HUDEP-2 (cell line): ENCODE results near the gene TIMM50.
"Not testable (repeated sequence)": the region's sequence is repeated elsewhere in the genome, so short reads cannot be mapped to it uniquely, and the experiment has no call there.

Experiments used
- DNase-seq, 76 experiments: peaks; one replicate each; lab custom pipeline; 2025; ENCODE audit not compliant: unreplicated experiment in 76 of 76; lab: John Stamatoyannopoulos, UW

TIMM50 gene

DNA sequence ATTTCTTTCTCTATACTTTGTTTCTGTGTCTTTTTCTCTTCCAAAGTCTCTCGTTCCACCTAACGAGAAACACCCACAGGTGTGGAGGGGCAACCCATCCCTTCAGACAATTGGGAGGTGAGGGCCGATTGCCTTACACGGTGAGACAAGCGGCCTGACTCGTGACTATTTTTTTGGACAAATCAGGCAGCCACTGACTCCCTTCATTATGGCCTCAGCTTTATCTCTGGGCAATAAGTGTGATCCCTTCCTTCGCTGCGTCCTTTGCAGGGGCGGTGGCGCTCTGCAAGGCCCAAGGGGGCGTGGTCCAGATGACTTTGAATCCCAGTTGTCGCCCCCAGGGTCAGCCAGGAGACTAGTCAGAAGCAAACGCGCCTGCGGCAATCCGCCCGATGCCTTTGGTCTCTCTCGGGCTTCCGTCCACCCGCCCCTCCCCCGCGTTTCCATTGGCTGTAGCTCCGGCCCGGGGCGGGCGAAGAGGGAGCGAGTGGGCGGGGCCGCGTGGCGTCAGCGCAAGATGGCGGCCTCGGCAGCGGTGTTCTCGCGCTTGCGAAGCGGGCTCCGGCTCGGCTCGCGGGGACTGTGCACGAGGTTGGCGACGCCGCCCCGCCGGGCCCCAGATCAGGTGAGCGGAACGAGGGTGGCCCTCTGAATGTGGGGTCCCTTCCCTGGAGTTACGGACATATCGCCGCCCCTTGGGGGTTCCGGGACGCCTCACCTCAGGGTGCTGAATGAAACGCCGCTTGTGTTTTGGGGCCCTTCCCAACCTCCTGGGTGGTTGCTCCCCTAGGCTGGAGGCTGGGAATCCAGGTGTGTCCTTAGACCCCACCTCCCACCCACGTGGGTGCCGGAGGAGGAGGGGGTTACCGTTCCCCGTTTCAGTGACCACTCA is at the start of gene TIMM50:
TIMM50 (plus strand) TSS at position 502 of the 892 bp plus-strand sequence; CDS start at position 518, 16 bp downstream.
- DNase-seq: peak; percentile 84 to 100 (median 99)

DNA sequence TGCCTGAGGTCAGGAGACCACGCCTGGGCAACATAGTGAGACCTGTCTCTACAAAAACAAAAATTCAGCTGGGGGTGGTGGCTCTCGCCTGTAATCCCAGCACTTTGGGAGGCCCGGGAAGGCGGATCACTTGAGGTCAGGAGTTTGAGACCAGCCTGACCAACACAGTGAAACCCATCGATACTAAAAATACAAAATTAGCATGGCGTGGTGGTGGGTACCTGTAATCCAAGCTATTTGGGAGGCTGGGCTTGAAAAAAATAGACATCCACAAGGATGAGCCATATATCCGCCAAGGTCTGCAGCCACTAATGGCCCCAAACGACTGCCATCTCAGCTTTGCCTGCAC is 48.0 kb upstream of the TIMM50 start:
- DNase-seq: no peak

- no peak for DNase-seq
Measured at GRCh38 chr19:39433480-39434079, 47.1 kb upstream of the TIMM50 start.

- DNase-seq: peak in 3 of 76 experiments; percentile 11 to 27 (median 20)
Measured at GRCh38 chr19:39434123-39435076, 46.2 kb upstream of the TIMM50 start.

DNA sequence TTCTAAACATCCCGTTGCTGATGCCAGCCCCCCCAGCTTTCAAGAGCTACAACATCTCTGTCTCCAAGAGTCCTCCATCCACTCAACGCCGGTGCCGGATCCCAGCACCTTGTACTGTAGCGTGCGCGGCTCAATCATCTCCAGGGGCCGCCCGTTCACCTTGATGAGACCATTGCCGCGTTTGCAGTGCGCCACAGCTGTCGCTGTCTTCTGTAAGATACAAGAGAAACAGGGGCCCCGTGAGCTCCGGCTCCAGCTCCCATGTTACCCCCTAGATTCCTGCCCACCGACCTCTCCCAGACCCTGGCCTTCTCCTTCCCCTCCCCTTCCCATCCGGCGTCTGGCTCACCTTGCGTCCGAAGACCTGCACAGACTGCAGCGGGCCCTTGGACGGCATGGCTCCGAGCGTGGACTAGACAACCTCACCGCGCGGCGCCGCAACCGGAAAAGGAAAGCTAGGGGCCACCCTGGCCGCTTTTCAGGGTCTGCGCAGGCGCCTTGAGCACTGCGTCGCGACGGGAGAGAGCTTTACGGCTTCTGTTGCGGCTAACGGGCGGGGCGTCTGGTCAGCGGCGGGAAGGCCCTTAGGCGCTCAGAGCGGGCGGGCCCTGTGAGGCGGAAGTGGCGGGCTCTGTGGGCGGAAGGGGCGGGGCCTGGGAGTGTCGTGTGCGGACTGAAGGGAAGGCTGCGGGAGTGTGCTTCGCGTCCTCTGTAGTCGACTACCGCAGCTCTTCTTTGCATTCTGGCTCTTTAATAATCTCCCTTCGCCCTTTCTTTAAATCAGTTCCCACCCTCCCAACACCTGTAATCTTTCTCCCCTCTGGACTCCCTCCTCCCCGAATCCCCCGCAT is 44.9 kb upstream of the TIMM50 start, which contains the start of gene RPS16:
RPS16 (minus strand) TSS at position 451 of the 851 bp plus-strand sequence; CDS start at position 397, 54 bp downstream.
- DNase-seq: peak; percentile 69 to 100 (median 99)

DNA sequence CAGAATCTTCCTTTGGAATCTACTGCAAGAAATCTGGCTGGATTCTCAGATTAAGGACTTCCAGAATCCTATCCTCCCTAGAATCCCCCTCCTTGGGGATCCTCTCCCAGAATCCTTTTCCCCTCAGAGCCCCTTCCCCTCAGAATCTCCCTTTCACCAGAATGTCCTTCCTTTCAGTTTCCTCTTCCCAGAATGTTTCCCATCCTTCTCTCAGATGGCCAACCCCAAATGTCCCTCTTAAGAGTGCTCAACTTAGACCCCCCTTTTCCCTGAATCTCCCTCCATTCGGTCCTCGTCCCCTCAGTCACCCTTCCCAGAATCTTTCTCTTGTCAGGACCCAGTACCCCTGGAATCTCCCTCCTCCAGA is 44.3 kb upstream of the TIMM50 start:
- DNase-seq: no peak

DNA sequence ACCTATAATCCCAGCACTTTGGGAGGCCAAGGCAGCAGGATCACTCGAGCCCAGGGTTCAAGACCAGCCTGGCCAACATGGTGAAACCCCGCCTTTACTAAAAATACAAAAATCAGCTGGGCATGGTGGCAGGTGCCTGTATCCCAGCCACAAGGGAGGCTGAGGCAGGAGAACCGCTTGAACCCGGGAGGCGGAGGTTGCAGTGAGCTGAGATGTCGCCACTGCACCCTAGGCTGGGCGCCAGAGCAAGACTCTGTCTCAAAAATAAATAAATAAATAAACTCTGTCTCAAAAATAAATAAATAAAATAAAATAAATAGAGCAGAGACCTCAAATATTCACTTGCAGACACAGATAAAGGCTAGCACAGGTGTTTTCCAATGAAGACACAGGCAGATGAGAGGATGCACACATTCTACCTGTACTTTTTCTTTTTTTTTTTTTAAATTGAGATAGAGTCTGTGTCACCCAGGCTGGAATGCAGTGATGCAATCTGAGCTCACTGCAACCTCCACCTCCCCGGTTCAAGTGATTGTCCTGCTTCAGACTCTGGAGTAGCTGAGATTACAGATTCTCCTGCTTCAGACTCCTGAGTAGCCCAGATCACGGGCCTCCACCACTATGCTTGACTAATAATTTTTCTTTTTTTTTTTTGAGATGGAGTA is 42.2 kb upstream of the TIMM50 start:
- DNase-seq: no peak

- DNase-seq: peak in 6 of 76 experiments; percentile 10 to 57 (median 40)
Measured at GRCh38 chr19:39444598-39445195, 35.9 kb upstream of the TIMM50 start.

GRCh38 chr19:39445196-39446111 is 35.2 kb upstream of the TIMM50 start, which contains the start of gene SUPT5H:
SUPT5H (plus strand) TSS chr19:39445582; CDS start chr19:39445891, 309 bp downstream.
- DNase-seq: peak; percentile 48 to 99 (median 98)

DNA sequence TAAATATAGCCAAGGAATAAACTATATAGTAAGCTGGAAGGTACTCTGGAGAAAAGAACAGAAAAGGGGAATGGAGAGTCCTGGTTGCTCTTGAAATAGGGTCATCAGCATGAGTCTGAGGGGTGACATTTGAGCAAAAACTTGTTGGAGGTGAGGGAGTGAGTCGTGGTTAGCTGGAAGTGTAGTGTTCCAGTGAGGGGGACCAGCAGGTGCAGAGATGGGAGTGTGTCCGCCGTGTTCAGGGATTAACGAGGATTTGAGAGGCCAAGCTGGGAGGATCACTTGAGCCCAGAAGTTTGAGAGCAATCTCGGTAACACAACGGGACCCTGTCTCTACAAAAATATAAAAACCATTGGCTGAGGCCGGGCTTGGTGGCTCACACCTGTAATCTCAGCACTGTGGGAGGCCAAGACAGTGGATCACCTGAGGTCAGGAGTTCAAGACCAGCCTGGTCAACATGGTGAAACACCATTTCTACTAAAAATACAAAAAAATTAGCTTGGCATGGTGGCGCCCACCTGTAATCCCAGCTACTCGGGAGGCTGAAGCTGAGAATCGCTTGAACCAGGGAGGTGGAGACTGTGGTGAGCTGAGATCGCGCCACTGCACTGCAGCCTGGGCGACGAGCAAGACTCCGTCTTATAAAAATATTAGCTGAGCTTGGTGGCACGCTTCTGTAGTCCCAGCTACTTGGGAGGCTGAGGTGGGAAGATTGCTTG is 34.1 kb upstream of the TIMM50 start:
- no peak for DNase-seq

DNA sequence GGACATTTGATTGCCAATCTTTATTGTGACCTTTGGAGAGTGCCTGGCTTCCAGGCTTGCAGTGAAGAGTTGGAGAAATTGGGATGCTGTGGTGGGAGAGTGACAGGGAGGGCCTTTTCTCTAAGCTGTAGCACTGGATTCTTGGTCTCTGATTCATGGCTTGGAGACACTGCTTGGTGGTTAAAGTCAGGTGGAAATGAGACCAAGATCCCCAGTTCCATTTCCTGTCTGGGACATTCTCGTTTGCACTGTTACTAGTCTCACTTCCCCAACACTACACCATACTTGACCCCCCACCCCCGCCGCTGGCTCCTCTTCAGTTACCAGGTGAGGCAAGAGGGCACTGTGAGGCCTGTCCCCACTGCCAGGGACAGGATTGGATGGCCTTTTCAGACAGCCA is 32.4 kb upstream of the TIMM50 start:
- no peak for DNase-seq

GRCh38 chr19:39449116-39449797 is 31.4 kb upstream of the TIMM50 start:
- DNase-seq: no peak

DNA sequence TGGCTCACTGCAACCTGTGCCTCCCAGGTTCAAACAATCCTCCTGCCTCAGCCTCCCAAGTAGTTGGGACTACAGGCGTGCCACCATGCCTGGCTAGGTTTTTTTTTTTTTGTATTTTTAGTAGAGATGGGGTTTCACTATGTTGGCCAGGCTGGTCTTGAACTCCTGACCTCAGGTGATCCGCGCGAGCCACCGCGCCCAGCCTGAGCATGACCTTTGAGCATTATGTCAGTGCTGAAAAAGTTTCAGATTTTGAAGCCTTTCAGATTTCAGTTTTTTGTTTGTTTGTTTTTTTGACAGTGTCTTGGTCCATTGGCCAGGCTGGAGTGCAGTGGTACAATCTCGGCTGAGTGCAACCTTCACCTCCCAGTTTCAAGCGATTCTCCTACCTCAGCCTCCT is 29.4 kb upstream of the TIMM50 start:
- DNase-seq: not testable (repeated sequence)

DNA sequence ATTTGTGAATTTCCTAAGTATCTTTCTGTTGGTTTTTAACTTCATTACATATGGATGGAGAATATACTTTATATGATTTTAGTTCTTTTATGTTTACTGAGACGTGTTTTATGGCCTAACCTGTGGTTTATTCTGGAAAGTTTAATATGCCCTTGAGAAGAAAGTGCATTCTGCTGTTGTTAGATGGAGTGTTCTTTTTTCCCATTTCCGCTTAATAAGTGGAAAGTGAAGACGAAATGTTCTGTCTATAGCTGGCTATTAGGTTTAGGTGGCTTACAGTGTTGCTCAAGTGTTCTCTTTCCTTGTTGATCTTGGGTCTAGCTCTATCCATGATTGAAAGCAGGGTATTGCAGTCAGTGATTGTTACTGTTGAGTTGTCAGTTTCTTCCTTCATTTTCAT is 17.2 kb upstream of the TIMM50 start:
- no peak for DNase-seq

GRCh38 chr19:39465956-39466747 is 14.5 kb upstream of the TIMM50 start:
- no peak for DNase-seq

DNA sequence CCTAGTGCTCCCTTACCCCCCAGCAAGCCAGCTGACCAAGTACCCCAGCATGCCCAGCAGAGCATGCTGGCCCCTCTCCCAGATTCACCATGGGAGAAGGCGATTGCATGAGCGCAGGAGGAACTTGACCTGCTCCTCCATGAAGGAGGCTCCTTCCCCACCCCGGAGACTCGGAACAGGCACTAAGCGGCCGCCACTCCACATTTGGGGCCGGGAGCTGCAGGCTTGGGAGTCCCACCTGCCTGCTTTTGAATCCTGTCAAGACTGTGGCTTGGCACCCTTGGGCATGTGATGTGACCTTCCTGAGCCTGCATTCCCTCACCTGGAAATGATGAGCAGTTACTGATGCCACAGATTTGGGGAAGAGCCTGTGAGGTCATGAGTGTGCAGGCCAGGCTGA is 12.7 kb upstream of the TIMM50 start:
- no peak for DNase-seq
